Activated CD8-positive, alpha-beta T cell treated with anti-CD3 and anti-CD28 coated beads, Interleukin-2, amount 10 ng/mL, durations not matched to agents 7 days and 5 days (primary cell): ENCODE results near the gene C10orf88. TPM values are rescaled to one million over a fixed set of nuclear protein-coding genes. Genes with fewer than 3 reads are reported as not detected.
"Not testable (repeated sequence)": the region's sequence is repeated elsewhere in the genome, so short reads cannot be mapped to it uniquely, and the experiment has no call there.

Experiments
- ATAC-seq: fragments of 150-1000 bp; cut with Tn5 transposase; one replicate; pipeline ENCODE4 v1.10.0; 2021; ENCODE audit warnings: moderate library complexity
- CTCF ChIA-PET: fragments of 350-600 bp; sonication (Branson Sonifier 250); formaldehyde crosslinking; loops from one replicate; lab custom pipeline; 2021; ENCODE audit warnings: antibody characterized with exemption; lab: Charles Lee
- POLR2A ChIA-PET: fragments of 350-600 bp; sonication (Branson Sonifier 250); formaldehyde crosslinking; loops from one replicate; lab custom pipeline; 2021; ENCODE audit warnings: antibody characterized with exemption; lab: Charles Lee
- DNase-seq: peaks from one replicate; pipeline ENCODE4 v3.0.0-alpha.2; 2020
- H3K27ac Mint-ChIP-seq: one replicate; pipeline ENCODE4 v1.8.0; 2021; ENCODE audit warnings: mild to moderate bottlenecking, mixed read lengths
- H3K27me3 Mint-ChIP-seq: one replicate; pipeline ENCODE4 v1.8.0; 2021; ENCODE audit warnings: low read depth, mixed read lengths
- H3K36me3 Mint-ChIP-seq: one replicate; pipeline ENCODE4 v1.8.0; 2021; ENCODE audit warnings: low read depth, mixed read lengths
- H3K4me1 Mint-ChIP-seq: one replicate; pipeline ENCODE4 v1.8.0; 2021; ENCODE audit warnings: low read depth, mixed read lengths
- H3K4me3 Mint-ChIP-seq: one replicate; pipeline ENCODE4 v1.8.0; 2021; ENCODE audit warnings: mild to moderate bottlenecking, mixed read lengths
- H3K9me3 Mint-ChIP-seq: one replicate; pipeline ENCODE4 v1.8.0; 2022; ENCODE audit warnings: mixed read lengths; ENCODE audit not compliant: insufficient read depth
- total RNA-seq, 2 experiments: library from RNA; stranded (reverse); gene quantifications; one replicate each; pipeline ENCODE4 v1.2.3, GENCODE V29; 2021

C10orf88 gene
- total RNA-seq, 2 experiments from 2014 or later: 11.5 to 12.7 TPM

DNA sequence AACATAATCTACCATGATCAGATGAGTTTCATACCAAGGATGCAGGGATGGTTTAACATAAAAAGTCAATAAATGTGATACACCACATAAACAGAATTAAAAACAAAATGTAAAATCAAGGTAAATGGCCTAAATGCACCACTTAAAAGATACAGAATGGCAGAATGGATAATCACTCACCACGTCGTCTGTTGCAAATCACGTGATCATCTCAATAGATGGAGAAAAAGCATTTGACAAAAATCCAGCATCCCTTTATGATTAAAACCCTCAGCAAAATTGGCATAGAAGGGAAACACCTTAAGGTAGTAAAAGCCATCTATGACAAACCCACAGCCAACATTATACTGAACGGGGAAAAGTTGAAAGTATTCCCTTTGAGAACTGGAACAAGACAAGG is 50.2 kb downstream of the C10orf88 start:
- H3K36me3 Mint-ChIP-seq, POLR2A ChIA-PET, H3K27ac Mint-ChIP-seq, H3K4me3 Mint-ChIP-seq, ATAC-seq, H3K4me1 Mint-ChIP-seq, H3K9me3 Mint-ChIP-seq, DNase-seq, CTCF ChIA-PET: not testable (repeated sequence)
- H3K27me3 Mint-ChIP-seq: peaks cover 22% of the 10 kb centered on the region

DNA sequence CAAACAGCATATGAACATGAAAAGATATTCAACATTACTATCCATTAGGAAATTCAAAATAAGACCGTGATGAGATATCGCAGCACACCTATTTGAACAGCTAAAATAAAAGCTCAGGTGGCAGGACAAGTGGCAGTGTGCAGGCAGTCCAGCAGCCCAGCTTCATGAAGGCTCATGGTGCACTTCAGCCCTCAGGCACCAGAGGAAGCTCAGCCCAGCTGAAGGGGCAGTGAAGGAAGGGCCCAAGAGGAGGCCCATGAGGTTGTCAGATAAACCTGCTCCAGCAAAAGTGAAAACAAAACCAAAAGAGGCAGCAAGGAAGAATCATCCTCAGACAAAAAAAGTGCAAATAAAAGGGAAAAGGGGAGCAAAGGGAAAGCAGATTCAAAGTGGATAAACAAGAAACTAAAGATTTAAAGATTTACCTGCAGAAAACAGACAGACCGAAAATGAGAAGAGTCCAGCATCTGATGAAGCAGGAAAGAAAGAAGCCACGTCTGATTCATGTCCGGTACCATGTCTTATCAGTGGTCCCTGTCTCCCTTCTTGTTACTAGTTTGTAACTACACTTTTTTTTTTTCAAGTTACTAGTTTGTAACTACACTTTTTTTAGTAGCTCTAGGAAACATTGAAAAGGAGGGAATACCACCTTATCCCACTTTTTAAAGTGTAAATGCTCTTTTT is 59.6 kb downstream of the C10orf88 start:
- ChIA-PET POLR2A (no interaction called here), CTCF (no interaction called here)
- Mint-ChIP-seq H3K9me3 (no peaks in the 10 kb centered on the region), H3K36me3 (peaks cover 12% of the 10 kb centered on the region), H3K27me3 (no peaks in the 10 kb centered on the region), H3K27ac (no peak overlapping the region), H3K4me1 (peaks cover 5% of the 10 kb centered on the region), H3K4me3 (no peak overlapping the region)
- ATAC-seq (no peak), DNase-seq (no peak)

DNA sequence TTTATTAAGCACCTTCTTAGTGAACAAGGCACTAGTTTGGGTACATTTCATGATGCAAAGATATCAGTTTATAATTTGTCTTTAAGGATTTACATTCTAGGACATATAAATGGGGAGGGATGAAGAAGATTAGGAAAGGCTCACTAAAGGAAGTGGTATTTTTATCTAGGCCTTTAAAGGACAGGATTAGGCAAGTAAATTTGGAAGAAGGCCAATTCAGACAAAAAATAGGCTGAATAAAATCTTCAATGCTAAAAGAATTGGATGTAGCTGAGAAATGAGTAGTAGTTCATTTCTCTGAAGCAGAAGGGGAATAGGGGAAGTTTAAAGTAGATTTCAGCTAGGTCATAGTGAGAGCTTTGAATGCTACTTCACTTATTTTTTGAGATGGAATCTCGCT is 69.9 kb downstream of the C10orf88 start:
- no peak overlapping the region for H3K27ac Mint-ChIP-seq
- H3K4me3 Mint-ChIP-seq: no peak overlapping the region
- H3K36me3 Mint-ChIP-seq: peaks cover 29% of the 10 kb centered on the region
- ChIA-PET POLR2A (no interaction called here), CTCF (no interaction called here)
- peaks cover 17% of the 10 kb centered on the region for H3K4me1 Mint-ChIP-seq
- no peaks in the 10 kb centered on the region for H3K9me3 Mint-ChIP-seq
- DNase-seq (no peak), ATAC-seq (no peak)
- H3K27me3 Mint-ChIP-seq: no peaks in the 10 kb centered on the region

DNA sequence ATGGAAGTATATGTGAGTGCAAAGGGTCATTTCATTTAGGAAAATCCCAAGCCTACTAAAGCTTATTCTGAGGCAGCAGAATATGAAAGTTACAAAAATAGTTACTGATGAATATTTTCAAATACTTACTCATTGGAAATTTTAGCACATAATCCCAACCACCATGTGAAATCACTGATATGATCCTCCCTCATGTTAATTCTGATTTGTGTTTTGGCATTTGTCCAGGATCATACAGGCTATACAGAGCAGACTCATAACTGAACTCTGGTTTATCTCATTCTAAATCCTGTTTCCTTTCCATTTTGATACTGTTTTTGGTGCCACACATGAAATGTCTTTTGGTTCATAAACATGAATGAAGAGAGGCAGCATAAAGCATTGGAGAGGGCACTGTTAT is 71.3 kb downstream of the C10orf88 start:
- Mint-ChIP-seq H3K36me3 (peaks cover 38% of the 10 kb centered on the region), H3K9me3 (no peaks in the 10 kb centered on the region), H3K27ac (no peak overlapping the region), H3K4me1 (peaks cover 31% of the 10 kb centered on the region), H3K4me3 (no peak overlapping the region), H3K27me3 (no peaks in the 10 kb centered on the region)
- DNase-seq: no peak
- ATAC-seq: no peak
- CTCF ChIA-PET: no interaction called here
- POLR2A ChIA-PET: no interaction called here

Other genes with a start within 250 kb of the C10orf88 start
- 1 to 10 TPM; 2.8 to 3.1 TPM for gene CUZD1, start 108.4 kb downstream of the C10orf88 start, total RNA-seq
- gene FAM24B, start 74.6 kb downstream of the C10orf88 start, total RNA-seq: 10 to 100 TPM in 1 of 2 experiments, 1 to 10 TPM in 1; 9.3 to 11.0 TPM
- not detected for gene FAM24A, start 43.6 kb downstream of the C10orf88 start, total RNA-seq
- gene PSTK, start 26.2 kb upstream of the C10orf88 start, total RNA-seq: 1 to 10 TPM; 3.2 to 4.0 TPM
- gene IKZF5, start 54.6 kb upstream of the C10orf88 start, total RNA-seq: 10 to 100 TPM; 12.1 to 12.5 TPM
- 10 to 100 TPM; 15.4 to 17.3 TPM for gene ACADSB, start 54.8 kb upstream of the C10orf88 start, total RNA-seq
- gene HMX3, start 181.7 kb upstream of the C10orf88 start, total RNA-seq: not detected
- gene HMX2, start 193.9 kb upstream of the C10orf88 start, total RNA-seq: not detected
- 100 to 1,000 TPM; 265 to 267 TPM for gene BUB3, start 200.2 kb upstream of the C10orf88 start, total RNA-seq